WTC11 (cell line): ENCODE data around the gene MTA2. TPM values are rescaled to one million over a fixed set of nuclear protein-coding genes. Genes with fewer than 3 reads are reported as not detected.
A peak's percentile ranks its signal among the peaks of the same experiment; 100 is the strongest.

ENCODE experiments used
- AR ChIP-seq: fragments of 250-450 bp; sonication (Bioruptor Pico); IDR thresholded peaks from 2 replicates; pipeline ENCODE4 v1.9.0; 2021; ENCODE audit warnings: mild to moderate bottlenecking
- ARID4B ChIP-seq: sonication (generic); formaldehyde crosslinking; IDR thresholded peaks from 2 replicates; pipeline ENCODE4 v1.8.0; 2023; ENCODE audit warnings: missing genetic modification reagents, mild to moderate bottlenecking, borderline replicate concordance
- ATF2 ChIP-seq: sonication (generic); formaldehyde crosslinking; IDR thresholded peaks from 2 replicates; pipeline ENCODE4 v1.8.1; 2022; ENCODE audit warnings: low read depth, missing genetic modification reagents, borderline replicate concordance
- ATF6 ChIP-seq: sonication (generic); formaldehyde crosslinking; IDR thresholded peaks from 2 replicates; pipeline ENCODE4 v1.8.1; 2023; ENCODE audit warnings: mild to moderate bottlenecking, missing genetic modification reagents
- E2F5 ChIP-seq: sonication (generic); formaldehyde crosslinking; IDR thresholded peaks from 2 replicates; pipeline ENCODE4 v1.8.1; 2022; ENCODE audit warnings: mild to moderate bottlenecking, moderate library complexity, missing genetic modification reagents
- EMX1 ChIP-seq: fragments of 250-450 bp; sonication (Bioruptor Pico); IDR thresholded peaks from 2 replicates; pipeline ENCODE4 v1.8.0; 2021; ENCODE audit warnings: mild to moderate bottlenecking
- ESRRA ChIP-seq: sonication (generic); formaldehyde crosslinking; IDR thresholded peaks from 2 replicates; pipeline ENCODE4 v1.8.1; 2022; ENCODE audit warnings: mild to moderate bottlenecking, missing genetic modification reagents, borderline replicate concordance
- FOXP4 ChIP-seq: sonication (generic); formaldehyde crosslinking; IDR thresholded peaks from 2 replicates; pipeline ENCODE4 v1.8.0; 2022; ENCODE audit warnings: mild to moderate bottlenecking, missing genetic modification reagents
- HMGA2 ChIP-seq: fragments of 250-450 bp; sonication (Bioruptor Pico); IDR thresholded peaks from 2 replicates; pipeline ENCODE4 v1.4.0; 2021; ENCODE audit warnings: mild to moderate bottlenecking, moderate library complexity
- MLX ChIP-seq: sonication (generic); formaldehyde crosslinking; IDR thresholded peaks from 2 replicates; pipeline ENCODE4 v1.8.1; 2023; ENCODE audit warnings: mild to moderate bottlenecking, missing genetic modification reagents, moderate library complexity
- NFE2L1 ChIP-seq: sonication (generic); formaldehyde crosslinking; IDR thresholded peaks from 2 replicates; pipeline ENCODE4 v1.8.1; 2023; ENCODE audit warnings: missing genetic modification reagents
- NR1H2 ChIP-seq: sonication (generic); formaldehyde crosslinking; IDR thresholded peaks from 2 replicates; pipeline ENCODE4 v1.9.0; 2021; ENCODE audit warnings: mild to moderate bottlenecking, moderate library complexity, missing genetic modification reagents
- NR2C2 ChIP-seq: sonication (generic); formaldehyde crosslinking; IDR thresholded peaks from 2 replicates; pipeline ENCODE4 v1.8.0; 2022; ENCODE audit warnings: mild to moderate bottlenecking, missing genetic modification reagents
- RELA ChIP-seq: sonication (generic); formaldehyde crosslinking; IDR thresholded peaks from 2 replicates; pipeline ENCODE4 v1.8.1; 2022; ENCODE audit warnings: missing genetic modification reagents, mild to moderate bottlenecking, borderline replicate concordance
- SOX15 ChIP-seq: fragments of 250-450 bp; sonication (Bioruptor Pico); IDR thresholded peaks from 2 replicates; pipeline ENCODE4 v1.9.0; 2021; ENCODE audit warnings: mild to moderate bottlenecking
- TCF7 ChIP-seq: sonication (generic); formaldehyde crosslinking; IDR thresholded peaks from 2 replicates; pipeline ENCODE4 v1.8.0; 2022; ENCODE audit warnings: mild to moderate bottlenecking, low read depth, missing genetic modification reagents, moderate library complexity
- TEAD1 ChIP-seq: sonication (generic); formaldehyde crosslinking; IDR thresholded peaks from 2 replicates; pipeline ENCODE4 v1.8.0; 2022; ENCODE audit warnings: mild to moderate bottlenecking, missing genetic modification reagents
- ZNF232 ChIP-seq: sonication (generic); formaldehyde crosslinking; IDR thresholded peaks from 2 replicates; pipeline ENCODE4 v1.8.0; 2022; ENCODE audit warnings: mild to moderate bottlenecking, missing genetic modification reagents
- ZNF281 ChIP-seq: sonication (generic); formaldehyde crosslinking; IDR thresholded peaks from 2 replicates; pipeline ENCODE4 v1.8.0; 2023; ENCODE audit warnings: mild to moderate bottlenecking, missing genetic modification reagents
- ZNF317 ChIP-seq: sonication (generic); formaldehyde crosslinking; IDR thresholded peaks from 2 replicates; pipeline ENCODE4 v1.8.1; 2023; ENCODE audit warnings: low read depth, mild to moderate bottlenecking, moderate library complexity, missing genetic modification reagents, borderline replicate concordance
- total RNA-seq: library from RNA; stranded (reverse); gene quantifications from 3 replicates; pipeline ENCODE4 v1.2.3, GENCODE V29; 2021

MTA2 gene
- total RNA-seq, 1 experiment from 2014 or later: 115 TPM

- TF ChIP-seq ATF2: no peak
- TF ChIP-seq MLX (CRISPR knock-in tag): no peak
- peak; percentile 84; the same call in 1 of the 2 replicates for TF ChIP-seq ARID4B (CRISPR knock-in tag)
- TF ChIP-seq ZNF281 (CRISPR knock-in tag): no peak
- no peak for TF ChIP-seq ZNF317 (CRISPR knock-in tag)
- no peak for TF ChIP-seq SOX15
- TF ChIP-seq NR1H2 (CRISPR knock-in tag): no peak
- peak; percentile 26; the same call in 1 of the 2 replicates for TF ChIP-seq RELA (CRISPR knock-in tag)
- TF ChIP-seq NR2C2: no peak
- no peak for TF ChIP-seq AR (CRISPR knock-in tag)
- no peak for TF ChIP-seq TCF7 (CRISPR knock-in tag)
- TF ChIP-seq ZNF232 (CRISPR knock-in tag): no peak
- TF ChIP-seq NFE2L1 (CRISPR knock-in tag): no peak; the same call in 1 of the 2 replicates
- TF ChIP-seq TEAD1 (CRISPR knock-in tag): peak; percentile 48; the same call in 1 of the 2 replicates
- TF ChIP-seq FOXP4 (CRISPR knock-in tag): peak; percentile 9; the same call in 1 of the 2 replicates
- TF ChIP-seq ATF6 (CRISPR knock-in tag): no peak
- TF ChIP-seq ESRRA: 0 out of 2 replicates have a peak, but pooled peaks have one; percentile 45
- no peak for TF ChIP-seq HMGA2
- no peak; the same call in 1 of the 2 replicates for TF ChIP-seq EMX1 (CRISPR knock-in tag)
- peak; percentile 63 for TF ChIP-seq E2F5
Observed at GRCh38 chr11:62601372-62602140, at the start of gene MTA2 (continued).
